ENCODE data around the gene CKAP2L. TPM values are rescaled to one million over a fixed set of nuclear protein-coding genes. Genes with fewer than 3 reads are reported as not detected.

The CKAP2L gene
- total RNA-seq, 1 donor from 2014 or later: 0.26 TPM

DNA sequence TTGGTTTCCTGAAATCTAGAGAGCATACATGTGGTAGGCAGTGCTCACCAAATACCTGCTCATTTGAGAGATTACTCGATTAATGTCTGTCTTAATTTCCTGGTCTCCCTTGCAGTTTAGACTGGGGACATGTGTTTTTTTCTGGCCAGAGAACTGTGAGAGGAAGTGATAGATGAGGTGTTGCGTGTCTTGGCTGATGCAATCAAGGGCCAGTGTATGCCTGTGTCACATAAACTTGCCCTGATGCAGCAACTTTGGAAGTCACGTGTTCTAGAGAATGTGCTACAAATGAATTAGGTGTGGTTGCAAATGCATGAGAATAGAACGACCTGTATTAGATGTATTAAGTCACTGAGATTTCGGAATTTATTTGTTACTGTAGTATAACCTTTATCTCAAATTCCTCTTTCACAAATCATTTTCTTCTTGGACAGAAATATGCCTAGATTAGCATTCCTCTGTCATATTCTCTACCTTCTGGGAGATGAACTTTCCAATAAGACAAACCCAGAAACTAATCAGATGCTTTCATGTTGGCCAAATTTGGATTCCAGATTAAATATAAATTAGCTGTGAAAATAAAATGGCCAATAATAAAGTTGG, 29.8 kb upstream of the CKAP2L start:
- TF ChIP-seq, protein P1, sequence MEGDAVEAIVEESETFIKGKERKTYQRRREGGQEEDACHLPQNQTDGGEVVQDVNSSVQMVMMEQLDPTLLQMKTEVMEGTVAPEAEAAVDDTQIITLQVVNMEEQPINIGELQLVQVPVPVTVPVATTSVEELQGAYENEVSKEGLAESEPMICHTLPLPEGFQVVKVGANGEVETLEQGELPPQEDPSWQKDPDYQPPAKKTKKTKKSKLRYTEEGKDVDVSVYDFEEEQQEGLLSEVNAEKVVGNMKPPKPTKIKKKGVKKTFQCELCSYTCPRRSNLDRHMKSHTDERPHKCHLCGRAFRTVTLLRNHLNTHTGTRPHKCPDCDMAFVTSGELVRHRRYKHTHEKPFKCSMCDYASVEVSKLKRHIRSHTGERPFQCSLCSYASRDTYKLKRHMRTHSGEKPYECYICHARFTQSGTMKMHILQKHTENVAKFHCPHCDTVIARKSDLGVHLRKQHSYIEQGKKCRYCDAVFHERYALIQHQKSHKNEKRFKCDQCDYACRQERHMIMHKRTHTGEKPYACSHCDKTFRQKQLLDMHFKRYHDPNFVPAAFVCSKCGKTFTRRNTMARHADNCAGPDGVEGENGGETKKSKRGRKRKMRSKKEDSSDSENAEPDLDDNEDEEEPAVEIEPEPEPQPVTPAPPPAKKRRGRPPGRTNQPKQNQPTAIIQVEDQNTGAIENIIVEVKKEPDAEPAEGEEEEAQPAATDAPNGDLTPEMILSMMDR (IDR thresholded peaks at IDR 0.05; ENCODE audit: insufficient read depth, low read length, severe bottlenecking): no peak
- DNase-seq (ENCODE audit: low read depth) (peak; percentile 99), FAIRE-seq (peak; percentile 98)
- Histone ChIP-seq H3K27me3 (ENCODE audit: control insufficient read depth, insufficient read depth, low read length) (no peaks in the 10 kb centered on the region), H3K4me3 (ENCODE audit: low read depth, low read length) (no peak overlapping the region), H3K36me3 (ENCODE audit: control insufficient read depth, insufficient read depth, low read length) (no peaks in the 10 kb centered on the region)

DNA sequence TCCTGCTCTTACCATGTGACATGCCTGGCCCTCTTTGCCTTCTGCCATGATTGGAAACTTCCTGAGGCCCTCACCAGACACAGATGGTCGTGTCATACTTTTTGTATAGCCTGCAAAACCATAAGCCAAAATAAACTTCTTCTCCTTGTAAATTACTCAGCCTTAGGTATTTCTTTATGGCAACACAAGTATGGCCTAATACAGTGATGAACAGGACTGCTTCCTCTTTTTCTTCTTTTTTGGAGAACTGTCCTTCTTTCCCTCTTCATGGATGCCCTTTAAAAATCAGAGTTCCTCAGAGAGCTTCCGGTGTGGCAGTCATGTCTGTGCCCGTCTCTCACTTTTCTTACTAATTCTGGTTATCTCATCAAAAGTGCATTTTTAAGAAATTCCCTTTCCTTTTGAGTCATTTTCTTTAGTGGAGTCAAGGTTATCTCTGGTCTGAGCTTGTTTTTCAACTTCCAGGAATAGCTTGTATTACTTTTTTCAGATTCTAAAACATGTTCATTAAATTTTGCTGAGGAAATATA, 29.1 kb upstream of the CKAP2L start:
- FAIRE-seq: no peak
- peak; percentile 88 for DNase-seq (ENCODE audit: low read depth)
- H3K36me3 ChIP-seq (ENCODE audit: control insufficient read depth, insufficient read depth, low read length): no peaks in the 10 kb centered on the region

DNA sequence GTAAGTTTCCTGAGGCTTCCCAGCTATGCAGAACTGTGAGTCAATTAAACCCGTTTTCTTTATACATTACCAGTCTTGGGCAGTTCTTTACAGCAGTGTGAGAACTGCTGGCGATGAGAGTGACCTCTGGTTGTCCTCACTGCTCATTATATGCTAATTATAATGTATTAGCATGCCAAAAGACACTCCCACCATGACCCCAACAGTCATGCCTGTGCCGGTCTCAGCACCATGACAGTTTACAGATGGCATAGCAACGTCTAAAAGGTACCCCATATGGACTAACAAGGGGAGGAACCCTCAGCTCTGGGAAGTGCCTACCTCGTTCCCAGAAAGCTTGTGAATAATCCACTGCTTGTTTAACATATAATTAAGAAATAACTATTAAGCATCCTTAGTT, 28.0 kb upstream of the CKAP2L start:
- H3K36me3 ChIP-seq (ENCODE audit: control insufficient read depth, insufficient read depth, low read length): no peaks in the 10 kb centered on the region
- TF ChIP-seq, protein P1 (IDR thresholded peaks at IDR 0.05; ENCODE audit: insufficient read depth, low read length, severe bottlenecking): no peak
- no peaks in the 10 kb centered on the region for H3K27me3 ChIP-seq (ENCODE audit: control insufficient read depth, insufficient read depth, low read length)
- H3K4me3 ChIP-seq (ENCODE audit: low read depth, low read length): no peak overlapping the region
- DNase-seq (ENCODE audit: low read depth): no peak
- FAIRE-seq: no peak

More for the DNA sequence above, 29.1 kb upstream of the CKAP2L start:
- TF ChIP-seq, protein P1 (IDR thresholded peaks at IDR 0.05; ENCODE audit: insufficient read depth, low read length, severe bottlenecking): no peak
- Histone ChIP-seq H3K4me3 (ENCODE audit: low read depth, low read length) (no peak overlapping the region), H3K27me3 (ENCODE audit: control insufficient read depth, insufficient read depth, low read length) (no peaks in the 10 kb centered on the region)

DNA sequence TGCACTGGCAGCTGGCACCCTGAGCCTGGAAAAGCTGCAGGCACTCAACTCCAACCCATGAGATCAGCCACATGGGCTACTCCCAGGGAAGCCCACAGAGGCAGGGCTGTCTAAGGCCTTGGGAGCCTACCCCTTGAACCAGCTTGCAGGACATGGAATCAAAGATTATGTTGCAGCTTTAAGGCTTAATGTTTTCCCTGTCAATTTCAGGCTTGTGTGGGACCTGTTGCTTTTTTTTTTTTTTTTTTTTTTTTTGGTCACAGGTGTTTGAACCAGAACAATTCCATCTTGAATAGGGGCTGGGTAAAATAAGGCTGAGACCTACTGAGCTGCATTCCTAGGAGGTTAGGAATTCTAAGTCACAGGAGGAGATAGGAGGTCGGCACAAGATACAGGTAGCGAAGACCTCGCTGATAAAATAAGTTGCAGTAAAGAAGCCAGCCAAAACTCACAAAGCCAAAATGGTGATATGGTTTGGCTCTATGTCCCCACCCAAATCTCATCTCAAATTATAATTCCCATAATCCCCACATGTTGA, 27.4 kb upstream of the CKAP2L start:
- FAIRE-seq: no peak

DNA sequence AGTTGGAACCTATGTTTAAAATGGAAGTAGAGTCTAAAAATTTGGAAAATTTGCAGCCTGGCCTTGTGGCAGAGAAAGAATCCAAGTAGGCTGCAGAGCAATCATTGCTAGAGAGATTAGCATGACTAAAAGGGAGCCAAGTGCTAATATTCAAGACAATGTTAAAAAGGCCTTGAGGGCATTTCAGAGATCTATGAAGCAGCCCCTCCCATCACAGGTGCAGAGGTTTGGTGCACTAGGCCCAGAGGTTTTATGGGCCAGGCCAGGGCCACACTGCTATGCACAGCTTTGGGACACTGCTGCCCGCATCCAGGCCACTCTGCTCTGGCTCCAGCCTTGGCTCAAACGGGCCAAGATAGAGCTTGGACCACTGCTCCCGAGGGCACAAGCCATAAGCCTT, 26.6 kb upstream of the CKAP2L start:
- Histone ChIP-seq H3K4me3 (ENCODE audit: low read depth, low read length) (no peak overlapping the region), H3K27me3 (ENCODE audit: control insufficient read depth, insufficient read depth, low read length) (no peaks in the 10 kb centered on the region), H3K36me3 (ENCODE audit: control insufficient read depth, insufficient read depth, low read length) (no peaks in the 10 kb centered on the region)
- TF ChIP-seq, protein P1 (IDR thresholded peaks at IDR 0.05; ENCODE audit: insufficient read depth, low read length, severe bottlenecking): no peak
- FAIRE-seq (no peak), DNase-seq (ENCODE audit: low read depth) (no peak)

More for the DNA sequence above, 27.4 kb upstream of the CKAP2L start:
- no peaks in the 10 kb centered on the region for H3K27me3 ChIP-seq (ENCODE audit: control insufficient read depth, insufficient read depth, low read length)
- no peak for DNase-seq (ENCODE audit: low read depth)
- TF ChIP-seq, protein P1 (IDR thresholded peaks at IDR 0.05; ENCODE audit: insufficient read depth, low read length, severe bottlenecking): no peak
- no peak overlapping the region for H3K4me3 ChIP-seq (ENCODE audit: low read depth, low read length)
- no peaks in the 10 kb centered on the region for H3K36me3 ChIP-seq (ENCODE audit: control insufficient read depth, insufficient read depth, low read length)
